Measurements from ENCODE around the gene CTBP2. TPM values are rescaled to one million over a fixed set of nuclear protein-coding genes. Genes with fewer than 3 reads are reported as not detected.

CTBP2 gene
- total RNA-seq, 2 donors from 2014 or later: 26.0 to 36.0 TPM

DNA sequence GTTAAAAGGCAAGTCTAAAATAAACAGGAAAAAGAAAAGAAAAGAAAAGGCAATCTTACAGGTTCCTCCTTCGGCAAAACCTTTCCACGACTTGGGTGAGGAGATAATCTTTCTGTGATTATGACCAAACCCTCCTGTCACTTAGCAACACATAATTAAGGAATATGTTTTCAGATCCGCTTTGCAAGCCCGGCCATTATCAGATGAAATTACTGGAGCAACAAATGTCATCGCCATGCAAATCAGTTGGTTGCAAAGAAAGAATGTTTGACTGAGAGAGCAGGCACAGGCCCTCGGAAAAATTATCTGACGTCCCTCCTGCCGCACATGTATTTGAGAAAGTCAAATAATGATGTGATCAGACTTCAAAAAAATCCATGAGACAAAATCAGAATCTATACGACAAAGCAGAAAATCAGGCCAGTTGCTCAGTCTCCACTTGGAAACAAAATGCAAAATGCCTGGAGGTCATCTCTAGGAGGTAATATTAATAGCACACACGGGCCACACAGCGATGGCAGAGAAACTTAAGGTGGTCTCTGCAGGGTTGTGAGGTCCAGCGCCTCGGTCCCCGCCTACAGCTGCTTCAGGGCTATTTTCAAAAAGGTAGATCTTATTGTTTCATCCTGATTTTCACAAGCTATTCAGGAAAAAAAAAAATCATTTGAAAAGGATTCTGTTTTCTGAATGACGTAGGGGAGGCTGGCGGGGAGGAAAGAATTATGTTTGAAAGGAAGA lies 135.7 kb downstream of the CTBP2 start:
- Histone ChIP-seq H3K27me3 (no peaks in the 10 kb centered on the region), H3K9me3 (no peaks in the 10 kb centered on the region), H3K4me3 (no peak overlapping the region), H3K4me1 (peaks cover 0 to 75% of the 10 kb centered on the region in 2 donors), H3K27ac (peak overlapping the region; percentile 75 to 90), H3K36me3 (peaks cover 14% of the 10 kb centered on the region)
- TF ChIP-seq, protein P1, sequence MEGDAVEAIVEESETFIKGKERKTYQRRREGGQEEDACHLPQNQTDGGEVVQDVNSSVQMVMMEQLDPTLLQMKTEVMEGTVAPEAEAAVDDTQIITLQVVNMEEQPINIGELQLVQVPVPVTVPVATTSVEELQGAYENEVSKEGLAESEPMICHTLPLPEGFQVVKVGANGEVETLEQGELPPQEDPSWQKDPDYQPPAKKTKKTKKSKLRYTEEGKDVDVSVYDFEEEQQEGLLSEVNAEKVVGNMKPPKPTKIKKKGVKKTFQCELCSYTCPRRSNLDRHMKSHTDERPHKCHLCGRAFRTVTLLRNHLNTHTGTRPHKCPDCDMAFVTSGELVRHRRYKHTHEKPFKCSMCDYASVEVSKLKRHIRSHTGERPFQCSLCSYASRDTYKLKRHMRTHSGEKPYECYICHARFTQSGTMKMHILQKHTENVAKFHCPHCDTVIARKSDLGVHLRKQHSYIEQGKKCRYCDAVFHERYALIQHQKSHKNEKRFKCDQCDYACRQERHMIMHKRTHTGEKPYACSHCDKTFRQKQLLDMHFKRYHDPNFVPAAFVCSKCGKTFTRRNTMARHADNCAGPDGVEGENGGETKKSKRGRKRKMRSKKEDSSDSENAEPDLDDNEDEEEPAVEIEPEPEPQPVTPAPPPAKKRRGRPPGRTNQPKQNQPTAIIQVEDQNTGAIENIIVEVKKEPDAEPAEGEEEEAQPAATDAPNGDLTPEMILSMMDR (IDR thresholded peaks at IDR 0.05): no peak
- DNase-seq (ENCODE audit: low spot score): no peak

DNA sequence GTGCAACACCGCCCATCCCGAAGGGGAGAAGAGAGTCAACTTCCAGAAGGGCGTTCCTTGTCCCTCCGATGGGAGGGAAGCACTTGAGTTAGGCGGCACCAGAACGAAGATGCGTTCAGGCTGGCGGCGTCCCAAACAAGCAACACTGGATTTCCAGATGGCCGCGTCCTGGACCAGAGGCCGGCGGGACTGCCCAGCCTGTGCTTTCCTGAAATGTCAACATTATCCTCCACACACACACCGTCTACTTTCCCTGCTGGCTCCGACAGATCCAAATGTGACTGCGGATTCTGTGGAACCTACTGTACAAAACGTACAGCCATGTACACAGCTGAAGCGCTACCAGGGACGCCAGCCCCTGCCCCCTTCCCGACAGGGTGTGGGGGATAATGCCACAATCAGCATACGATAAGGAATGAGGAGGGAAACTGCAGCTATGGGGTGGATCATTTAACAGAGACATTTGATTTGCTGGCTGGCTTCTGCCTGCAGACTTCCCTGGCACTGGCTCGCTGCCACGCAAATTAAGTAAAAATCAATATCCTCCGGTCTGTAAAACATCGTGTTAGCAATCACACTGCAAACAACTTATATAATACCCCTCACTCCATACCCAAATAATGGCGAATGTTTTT lies 136.4 kb downstream of the CTBP2 start:
- no peaks in the 10 kb centered on the region for H3K27me3 ChIP-seq
- H3K4me3 ChIP-seq: peak overlapping the region in 1 of 2 donors; percentile 14
- TF ChIP-seq, protein P1 (IDR thresholded peaks at IDR 0.05): no peak
- DNase-seq (ENCODE audit: low spot score): no peak
- no peaks in the 10 kb centered on the region for H3K9me3 ChIP-seq
- H3K36me3 ChIP-seq: peaks cover 11% of the 10 kb centered on the region
- peak overlapping the region; percentile 75 to 90 for H3K27ac ChIP-seq
- H3K4me1 ChIP-seq: peaks cover 0 to 81% of the 10 kb centered on the region in 2 donors

DNA sequence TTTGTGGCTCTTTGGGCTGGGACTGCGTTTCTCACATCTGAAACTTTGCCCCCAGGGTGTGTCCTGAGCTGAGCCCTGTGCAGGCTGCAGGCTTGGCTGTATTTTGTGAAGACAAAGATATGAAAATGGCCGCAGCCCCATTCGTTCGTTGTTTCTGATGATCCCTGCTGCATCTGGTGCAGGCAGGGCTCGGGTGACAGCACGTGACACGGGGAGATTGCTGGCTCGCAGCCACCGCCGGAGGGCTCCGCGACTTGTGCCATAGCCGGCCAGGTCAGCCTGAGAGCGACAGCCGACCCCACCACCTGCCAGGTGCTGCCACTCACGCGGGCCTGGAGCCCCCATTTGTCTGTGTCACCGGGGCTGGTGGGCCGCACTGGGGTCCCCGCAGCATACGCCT lies 137.1 kb downstream of the CTBP2 start:
- TF ChIP-seq, protein P1 (IDR thresholded peaks at IDR 0.05): no peak
- H3K27ac ChIP-seq: peak overlapping the region; percentile 75 to 90
- peaks cover 0 to 81% of the 10 kb centered on the region in 2 donors for H3K4me1 ChIP-seq
- H3K9me3 ChIP-seq: no peaks in the 10 kb centered on the region
- no peak for DNase-seq (ENCODE audit: low spot score)
- H3K27me3 ChIP-seq: no peaks in the 10 kb centered on the region
- H3K4me3 ChIP-seq: peak overlapping the region in 1 of 2 donors; percentile 14
- H3K36me3 ChIP-seq: peaks cover 11% of the 10 kb centered on the region

- Histone ChIP-seq H3K9me3 (no peaks in the 10 kb centered on the region), H3K4me1 (peaks cover 0 to 84% of the 10 kb centered on the region in 2 donors), H3K27me3 (no peaks in the 10 kb centered on the region), H3K27ac (peak overlapping the region; percentile 75 to 90), H3K4me3 (no peak overlapping the region), H3K36me3 (peaks cover 11% of the 10 kb centered on the region)
- DNase-seq (ENCODE audit: low spot score): no peak
- TF ChIP-seq, protein P1 (IDR thresholded peaks at IDR 0.05): no peak
Observed at GRCh38 chr10:125022671-125023070, 137.7 kb downstream of the CTBP2 start.

DNA sequence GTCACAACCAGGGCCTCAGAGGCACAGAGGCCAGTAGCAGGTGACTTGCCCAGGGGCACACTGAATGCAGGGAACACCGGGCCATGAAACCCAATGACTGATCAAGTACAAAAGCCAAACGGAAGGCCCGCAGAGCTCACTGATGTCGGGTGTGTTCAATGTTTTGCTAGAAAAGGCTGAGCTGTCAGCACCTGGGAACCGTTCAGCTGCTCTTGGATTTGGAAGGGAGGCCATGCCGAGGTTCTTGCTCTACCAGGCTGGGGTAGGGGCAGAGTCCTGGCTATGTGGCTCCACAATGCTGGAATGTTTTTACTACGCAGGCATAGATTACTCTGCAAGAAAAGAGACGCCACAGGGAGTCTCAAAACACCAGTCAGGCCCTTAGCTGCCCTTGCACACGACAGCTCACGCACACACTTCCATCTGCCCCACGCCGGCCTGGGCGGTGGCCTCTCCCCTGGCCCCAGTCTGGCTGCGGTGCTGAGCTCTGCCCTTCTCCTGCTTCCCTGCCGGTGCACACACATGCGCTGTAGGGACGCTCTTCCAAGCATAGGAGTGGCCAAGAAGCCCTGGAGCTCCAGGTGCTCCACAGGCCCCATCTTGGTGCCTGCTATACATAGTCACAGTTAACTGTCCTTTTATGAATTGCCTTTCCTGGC lies 138.5 kb downstream of the CTBP2 start:
- peaks cover 0 to 92% of the 10 kb centered on the region in 2 donors for H3K4me1 ChIP-seq
- peaks cover 7% of the 10 kb centered on the region for H3K36me3 ChIP-seq
- no peaks in the 10 kb centered on the region for H3K9me3 ChIP-seq
- TF ChIP-seq, protein P1 (IDR thresholded peaks at IDR 0.05): no peak
- H3K27ac ChIP-seq: peak overlapping the region; percentile 75 to 90
- no peak overlapping the region for H3K4me3 ChIP-seq
- no peaks in the 10 kb centered on the region for H3K27me3 ChIP-seq
- DNase-seq (ENCODE audit: low spot score): no peak
